ENCODE data around the gene ACSBG1. TPM values are rescaled to one million over a fixed set of nuclear protein-coding genes. Genes with fewer than 3 reads are reported as not detected.

Gene ACSBG1
- total and polyA plus RNA-seq, 2 experiments from 2014 or later: 0.04 TPM; not detected in 1

DNA sequence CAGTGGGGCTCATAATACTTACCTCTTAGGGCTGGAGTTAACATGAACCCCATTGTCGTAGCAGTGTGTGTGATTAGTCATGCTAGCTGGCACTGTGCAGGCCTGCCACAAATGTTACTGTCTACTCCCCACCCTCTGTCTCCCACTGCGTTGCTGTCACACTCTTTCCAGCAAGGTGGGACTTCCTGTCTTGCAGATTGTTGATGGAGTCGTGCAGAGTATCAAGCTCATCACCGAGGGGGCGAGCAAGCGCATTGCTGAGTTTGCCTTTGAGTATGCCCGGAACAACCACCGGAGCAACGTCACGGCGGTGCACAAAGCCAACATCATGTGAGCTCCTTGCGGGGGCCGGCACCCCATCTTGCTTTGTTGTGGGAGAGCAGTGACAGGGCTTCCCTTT lies 72.3 kb downstream of the ACSBG1 start:
- no peaks in the 10 kb centered on the region for H3K4me1 ChIP-seq (ENCODE audit: insufficient read depth)
- no peaks in the 10 kb centered on the region for H4K20me1 ChIP-seq (ENCODE audit: insufficient read depth)
- TF ChIP-seq EZH2phosphoT487 (IDR thresholded peaks at IDR 0.05; ENCODE audit: insufficient read depth, low read depth): no peak
- TF ChIP-seq EZH2 (IDR thresholded peaks at IDR 0.05; ENCODE audit: insufficient read depth, poor library complexity, severe bottlenecking): no peak
- H3K79me2 ChIP-seq (ENCODE audit: insufficient read depth): no peaks in the 10 kb centered on the region
- no peak for DNase-seq
- peaks cover 26% of the 10 kb centered on the region for H3K36me3 ChIP-seq (ENCODE audit: low read depth)
- H3F3A ChIP-seq (ENCODE audit: insufficient read depth): no peaks in the 10 kb centered on the region
- no peaks in the 10 kb centered on the region for H3K9me3 ChIP-seq (ENCODE audit: low read depth)
- H2AFZ ChIP-seq: no peak overlapping the region
- in situ Hi-C loops (cut with MboI): no loop called here
- 92 to 94% methylated on average over 13 of the region's 13 CpGs for WGBS, 2 experiments (ENCODE audit: low coverage in 1 of 2, low lambda C conversion rate in 2 of 2, missing lambda C conversion rate in 2 of 2)
- no peak overlapping the region for H3K4me3 ChIP-seq
- H3K27me3 ChIP-seq (replicated peaks; ENCODE audit: insufficient read depth): no peaks in the 10 kb centered on the region
- H3K9ac ChIP-seq: no peak overlapping the region
- H3K4me2 ChIP-seq (ENCODE audit: unreplicated experiment): no peak overlapping the region
- H3K27ac ChIP-seq: no peak overlapping the region
- H3K9me2 ChIP-seq (ENCODE audit: insufficient read depth): no peaks in the 10 kb centered on the region

DNA sequence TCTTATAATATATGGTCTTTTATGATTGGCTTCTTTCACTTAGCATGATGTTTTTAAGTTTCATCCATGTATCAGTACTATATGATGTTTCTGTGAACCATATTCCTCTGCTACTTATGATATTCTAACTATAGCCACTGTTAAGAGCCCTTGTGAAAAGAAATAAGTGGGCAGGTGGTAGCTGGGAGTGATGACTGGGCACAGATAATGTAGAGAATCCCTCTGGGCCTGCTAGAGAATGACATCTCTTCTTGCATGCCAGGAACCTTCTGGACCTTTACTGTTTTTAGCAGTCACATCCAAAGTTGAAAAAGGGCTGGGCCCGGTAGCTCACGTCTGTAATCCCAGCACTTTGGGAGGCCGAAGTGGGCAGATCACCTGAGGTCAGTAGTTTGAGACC lies 75.0 kb downstream of the ACSBG1 start:
- Histone ChIP-seq H3K4me2 (ENCODE audit: unreplicated experiment) (no peak overlapping the region), H4K20me1 (ENCODE audit: insufficient read depth) (no peaks in the 10 kb centered on the region), H3K9me3 (ENCODE audit: low read depth) (no peaks in the 10 kb centered on the region), H3K27ac (no peak overlapping the region), H3K9me2 (ENCODE audit: insufficient read depth) (no peaks in the 10 kb centered on the region), H3K4me3 (no peak overlapping the region), H3F3A (ENCODE audit: insufficient read depth) (no peaks in the 10 kb centered on the region), H3K36me3 (ENCODE audit: low read depth) (peaks cover 21% of the 10 kb centered on the region), H3K27me3 (replicated peaks; ENCODE audit: insufficient read depth) (no peaks in the 10 kb centered on the region), H3K9ac (no peak overlapping the region), H3K79me2 (ENCODE audit: insufficient read depth) (peaks cover 3% of the 10 kb centered on the region), H2AFZ (no peak overlapping the region), H3K4me1 (ENCODE audit: insufficient read depth) (no peaks in the 10 kb centered on the region)
- DNase-seq: no peak
- in situ Hi-C loops (cut with MboI): no loop called here
- no peak for TF ChIP-seq EZH2phosphoT487 (IDR thresholded peaks at IDR 0.05; ENCODE audit: insufficient read depth, low read depth)
- TF ChIP-seq EZH2 (IDR thresholded peaks at IDR 0.05; ENCODE audit: insufficient read depth, poor library complexity, severe bottlenecking): no peak
- 96 to 99% methylated on average over 3 of the region's 3 CpGs for WGBS, 2 experiments (ENCODE audit: low coverage in 1 of 2, low lambda C conversion rate in 2 of 2, missing lambda C conversion rate in 2 of 2)

DNA sequence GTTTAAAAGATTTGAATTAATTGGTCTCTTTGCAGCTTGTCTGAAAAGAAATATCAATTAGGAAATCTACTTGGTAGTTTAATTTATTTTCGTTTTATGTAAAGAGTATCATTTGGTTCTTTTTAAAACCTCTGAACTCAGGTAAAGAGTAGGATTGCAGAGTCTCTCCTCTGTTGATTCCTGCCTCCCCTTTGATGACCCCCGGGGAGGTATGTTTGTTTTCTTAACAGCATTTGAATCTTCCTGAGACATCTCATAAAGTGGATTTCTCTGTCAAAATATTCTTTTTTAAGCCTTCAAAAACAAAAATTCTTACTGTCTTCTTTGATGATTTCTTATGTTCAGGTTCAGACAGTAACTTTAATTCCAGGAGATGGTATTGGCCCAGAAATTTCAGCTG lies 77.2 kb downstream of the ACSBG1 start:
- 46 to 50% methylated on average over 2 of the region's 2 CpGs for WGBS, 2 experiments (ENCODE audit: low coverage in 1 of 2, low lambda C conversion rate in 2 of 2, missing lambda C conversion rate in 2 of 2)
- no peaks in the 10 kb centered on the region for H3K4me1 ChIP-seq (ENCODE audit: insufficient read depth)
- no peaks in the 10 kb centered on the region for H4K20me1 ChIP-seq (ENCODE audit: insufficient read depth)
- H3K9ac ChIP-seq: no peak overlapping the region
- no peak overlapping the region for H3K4me2 ChIP-seq (ENCODE audit: unreplicated experiment)
- H3K36me3 ChIP-seq (ENCODE audit: low read depth): 0 out of 2 replicates have a peak, but pooled peaks cover 7% of the 10 kb centered on the region
- no peaks in the 10 kb centered on the region for H3K27me3 ChIP-seq (replicated peaks; ENCODE audit: insufficient read depth)
- in situ Hi-C loops (cut with MboI): no loop called here
- no peaks in the 10 kb centered on the region for H3K9me2 ChIP-seq (ENCODE audit: insufficient read depth)
- no peak overlapping the region for H2AFZ ChIP-seq
- H3K9me3 ChIP-seq (ENCODE audit: low read depth): no peaks in the 10 kb centered on the region
- no peaks in the 10 kb centered on the region for H3F3A ChIP-seq (ENCODE audit: insufficient read depth)
- H3K4me3 ChIP-seq: no peak overlapping the region
- peaks cover 24% of the 10 kb centered on the region for H3K79me2 ChIP-seq (ENCODE audit: insufficient read depth)
- no peak for TF ChIP-seq EZH2 (IDR thresholded peaks at IDR 0.05; ENCODE audit: insufficient read depth, poor library complexity, severe bottlenecking)
- TF ChIP-seq EZH2phosphoT487 (IDR thresholded peaks at IDR 0.05; ENCODE audit: insufficient read depth, low read depth): no peak
- no peak overlapping the region for H3K27ac ChIP-seq
- no peak for DNase-seq

DNA sequence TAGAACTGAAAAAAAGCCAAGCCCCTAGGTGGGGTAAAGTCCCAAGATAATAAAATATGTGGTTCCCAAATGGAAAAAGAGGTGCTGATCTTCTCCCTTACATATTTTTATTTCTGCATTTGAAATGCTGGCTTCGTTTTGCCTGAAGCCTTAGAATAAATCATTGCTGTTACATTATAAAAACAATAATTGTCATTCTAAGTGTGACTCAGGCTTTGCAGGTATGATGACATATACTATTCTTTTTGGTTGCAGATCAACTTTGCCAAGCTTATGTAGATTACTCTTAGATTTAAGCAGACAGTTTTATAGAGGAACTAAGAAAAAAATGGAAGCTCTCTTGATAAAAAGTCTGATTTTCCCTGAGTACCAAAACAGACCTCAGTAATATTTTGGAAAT lies 77.7 kb downstream of the ACSBG1 start:
- Histone ChIP-seq H3F3A (ENCODE audit: insufficient read depth) (no peaks in the 10 kb centered on the region), H4K20me1 (ENCODE audit: insufficient read depth) (no peaks in the 10 kb centered on the region), H3K9me3 (ENCODE audit: low read depth) (no peaks in the 10 kb centered on the region), H3K36me3 (ENCODE audit: low read depth) (0 out of 2 replicates have a peak, but pooled peaks cover 7% of the 10 kb centered on the region), H3K9ac (no peak overlapping the region), H3K79me2 (ENCODE audit: insufficient read depth) (peaks cover 29% of the 10 kb centered on the region), H3K4me3 (no peak overlapping the region), H3K9me2 (ENCODE audit: insufficient read depth) (no peaks in the 10 kb centered on the region), H3K4me1 (ENCODE audit: insufficient read depth) (no peaks in the 10 kb centered on the region), H2AFZ (no peak overlapping the region), H3K27ac (no peak overlapping the region), H3K4me2 (ENCODE audit: unreplicated experiment) (no peak overlapping the region), H3K27me3 (replicated peaks; ENCODE audit: insufficient read depth) (no peaks in the 10 kb centered on the region)
- in situ Hi-C loops (cut with MboI): no loop called here
- 87 to 95% methylated on average over 1 of the region's 1 CpG for WGBS, 2 experiments (ENCODE audit: low coverage in 1 of 2, low lambda C conversion rate in 2 of 2, missing lambda C conversion rate in 2 of 2)
- no peak for DNase-seq
- TF ChIP-seq EZH2 (IDR thresholded peaks at IDR 0.05; ENCODE audit: insufficient read depth, poor library complexity, severe bottlenecking) (no peak), EZH2phosphoT487 (IDR thresholded peaks at IDR 0.05; ENCODE audit: insufficient read depth, low read depth) (no peak)

Data from GM23248 (cell line).